GM18502 (cell line): ENCODE measurements around the gene RMRP.

Experiments used
- ATAC-seq: cut with Tn5 transposase; IDR thresholded peaks from one replicate; pipeline ENCODE4 v1.9.1; 2021; ENCODE audit warnings: mild to moderate bottlenecking; ENCODE audit not compliant: unreplicated experiment, poor library complexity

Gene RMRP

GRCh38 chr9:35667939-35668338 is 10.1 kb upstream of the RMRP start:
- no peak for ATAC-seq

- no peak for ATAC-seq
These were observed 8.7 kb upstream of the RMRP start for GRCh38 chr9:35666549-35666948.

- ATAC-seq = no peak
These were observed 8.2 kb upstream of the RMRP start for GRCh38 chr9:35666045-35666444.

DNA sequence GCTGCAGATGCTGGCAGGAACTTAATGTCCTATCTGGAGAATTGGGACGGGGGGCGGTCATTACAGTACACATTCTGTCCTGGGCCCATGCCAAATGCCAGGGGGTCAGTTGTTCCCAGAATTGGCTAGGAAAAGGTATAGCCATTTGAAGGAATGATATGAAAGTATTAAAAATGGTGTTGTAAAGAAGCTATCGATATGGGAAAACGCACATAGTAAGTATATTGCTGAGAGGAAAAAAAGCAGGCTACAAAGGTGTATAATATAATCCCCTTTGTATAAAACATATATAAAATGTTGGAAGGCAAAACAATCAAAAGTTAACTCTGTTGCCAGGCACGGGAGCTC is 7.6 kb upstream of the RMRP start:
- no peak for ATAC-seq

- ATAC-seq = peak; percentile 79
These were observed 7.0 kb upstream of the RMRP start, which contains the start of gene ARHGEF39 for GRCh38 chr9:35664531-35665470. Gene ARHGEF39 (minus strand): TSS chr9:35665195. CDS start chr9:35665169, 26 bp downstream.

- no peak for ATAC-seq
These were observed 4.6 kb upstream of the RMRP start for GRCh38 chr9:35662437-35662836.

- ATAC-seq = no peak
These were observed 4.0 kb upstream of the RMRP start for GRCh38 chr9:35661756-35662350.

- ATAC-seq = no peak
These were observed 3.2 kb upstream of the RMRP start for GRCh38 chr9:35660966-35661415.

- no peak for ATAC-seq
These were observed 1.5 kb upstream of the RMRP start for GRCh38 chr9:35659340-35659739.

- peak; percentile 1 for ATAC-seq
These were observed 1.1 kb upstream of the RMRP start for GRCh38 chr9:35658968-35659220.

- ATAC-seq = peak; percentile 67
These were observed 533 bp upstream of the RMRP start, which contains the start of gene CCDC107 for GRCh38 chr9:35658137-35658967. Gene CCDC107 (plus strand): TSS chr9:35658292. CDS start chr9:35658380, 88 bp downstream.

GRCh38 chr9:35656831-35657545 is 831 bp downstream of the RMRP start:
- ATAC-seq = no peak

DNA sequence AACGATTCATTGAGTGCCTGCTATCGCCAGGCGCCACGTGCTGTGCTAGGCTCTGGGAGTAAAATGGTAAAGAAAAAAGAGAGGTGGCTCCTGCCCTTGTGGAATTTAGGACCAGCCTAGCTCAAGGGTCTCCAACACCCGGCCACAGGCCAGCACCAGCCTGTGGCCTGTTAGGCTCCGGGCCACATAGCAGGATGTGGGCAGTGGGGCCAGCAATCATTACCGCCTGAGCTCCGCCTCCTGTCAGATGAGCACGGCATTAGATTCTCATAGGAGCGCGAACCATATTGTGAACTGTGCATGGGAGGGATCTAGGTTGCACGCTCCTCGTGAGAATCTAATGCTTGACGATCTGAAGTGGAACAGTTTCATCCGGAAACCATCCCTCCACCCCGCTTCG is 1.5 kb downstream of the RMRP start:
- ATAC-seq = no peak

GRCh38 chr9:35653611-35654010 is 4.2 kb downstream of the RMRP start:
- ATAC-seq = no peak

DNA sequence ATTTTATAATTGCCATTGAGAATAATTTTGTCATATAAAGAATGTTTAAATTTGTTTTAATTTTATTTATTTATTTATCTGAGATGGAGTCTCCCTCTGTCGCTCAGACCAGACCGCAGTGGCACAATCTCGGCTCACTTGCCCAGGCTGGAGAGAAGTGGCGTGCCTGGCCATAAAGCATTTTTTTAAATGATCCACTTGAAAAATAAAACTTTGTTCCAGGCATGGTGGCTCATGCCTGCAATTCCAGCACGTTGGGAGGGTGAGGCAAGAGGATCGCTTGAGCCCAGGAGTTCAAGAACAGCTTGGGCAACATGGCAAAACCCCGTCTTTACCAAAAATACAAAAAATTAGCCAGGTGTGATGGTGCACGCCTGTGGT is 5.0 kb downstream of the RMRP start:
- ATAC-seq = no peak

DNA sequence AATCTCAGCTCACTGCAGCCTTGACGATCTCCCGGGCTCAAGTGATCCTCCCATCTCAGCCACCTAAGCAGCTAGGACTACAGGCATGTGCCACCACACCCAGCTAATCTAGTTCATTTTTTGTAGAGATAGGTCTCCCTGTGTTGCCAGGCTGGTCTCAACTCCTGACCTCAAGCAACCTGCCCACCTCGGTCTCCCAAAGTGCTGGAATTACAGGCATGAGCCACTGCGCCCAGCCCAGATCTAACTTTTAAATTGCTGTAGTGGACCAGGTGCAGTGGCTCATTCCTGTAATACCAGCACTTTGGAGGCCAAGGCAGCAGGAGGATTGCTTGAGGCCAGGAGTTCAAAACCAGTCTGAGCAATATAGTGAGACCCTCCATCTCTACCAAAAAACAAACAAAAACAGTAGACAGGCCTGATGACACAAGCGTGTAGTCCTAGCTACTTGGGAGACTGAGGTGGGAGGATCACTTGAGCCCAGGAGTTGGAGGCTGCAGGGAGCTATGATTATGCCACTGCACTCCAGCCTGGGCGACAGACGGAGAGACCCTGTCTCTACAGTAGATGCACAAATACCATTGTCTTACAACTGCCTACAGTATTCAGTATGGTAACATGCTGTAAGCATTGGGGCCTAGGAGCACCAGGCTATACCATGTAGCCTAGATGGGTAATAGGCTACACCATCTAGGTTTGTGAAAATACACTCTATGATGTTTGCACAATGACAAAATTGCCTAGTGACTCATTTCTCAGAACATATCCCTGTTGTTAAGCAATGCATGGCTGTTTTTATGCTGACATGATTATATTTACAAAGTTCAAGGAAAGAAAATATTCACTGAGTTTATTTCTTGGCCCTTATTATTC is 5.6 kb downstream of the RMRP start:
- ATAC-seq = no peak

DNA sequence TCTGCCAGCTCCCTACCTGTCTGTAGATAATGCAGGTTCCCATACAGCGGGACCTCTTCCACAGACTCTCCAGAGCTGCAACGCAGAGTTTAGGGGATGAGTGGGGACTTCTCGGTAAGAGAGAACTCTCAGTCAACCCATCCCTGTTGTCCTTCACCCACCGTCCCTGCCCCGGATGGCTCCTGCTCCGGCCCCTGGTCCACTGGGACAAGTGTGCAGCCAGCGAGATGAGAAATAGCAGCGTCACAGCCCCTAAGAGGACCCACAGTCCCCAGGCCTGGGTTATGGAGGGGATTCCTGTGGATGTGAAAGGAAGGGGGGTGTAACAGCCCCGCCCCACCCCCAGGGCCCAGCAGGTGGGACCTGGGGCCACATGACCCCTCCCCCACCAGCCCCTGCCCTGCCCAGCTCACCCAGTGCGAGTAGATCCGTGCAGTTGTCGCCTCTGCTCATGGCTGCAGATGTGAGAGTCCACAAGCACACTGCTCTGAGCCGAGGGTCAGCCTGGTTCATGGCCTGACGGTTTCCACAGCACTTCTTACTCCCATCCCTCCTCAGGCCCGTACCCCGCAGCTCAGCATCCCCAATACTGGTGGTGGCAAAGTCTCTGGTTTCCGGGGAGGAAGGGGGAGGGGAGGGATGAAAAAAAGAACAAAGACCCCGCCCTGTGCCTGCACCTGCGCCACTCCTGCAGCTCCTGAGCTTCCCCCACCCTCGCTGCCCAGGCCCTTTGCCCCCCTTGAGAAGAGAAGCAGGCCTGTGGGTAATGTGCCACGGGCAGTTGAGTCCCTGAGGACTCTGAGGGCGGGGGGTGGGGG is 7.3 kb downstream of the RMRP start, which contains the start of gene SIT1:
TSS of gene SIT1 (minus strand) at position 591 of the 818 bp plus-strand sequence. CDS start at position 513, 78 bp downstream.
- ATAC-seq = no peak
